Activated CD4-positive, alpha-beta T cell treated with anti-CD3 and anti-CD28 coated beads for 36 hours (primary cell): ENCODE data around the gene SRBD1. TPM values are rescaled to one million over a fixed set of nuclear protein-coding genes. Genes with fewer than 3 reads are reported as not detected.

Experiments used
- ATAC-seq: fragments of 200-7000 bp; cut with Tn5 transposase; one replicate; pipeline ENCODE4 v1.10.0; 2021; ENCODE audit warnings: mild to moderate bottlenecking, moderate library complexity
- CTCF ChIA-PET: fragments of 350-600 bp; sonication (Branson Sonifier 250); formaldehyde crosslinking; loops from one replicate; lab custom pipeline; 2021; ENCODE audit warnings: antibody characterized with exemption; lab: Charles Lee
- POLR2A ChIA-PET: fragments of 350-600 bp; sonication (Branson Sonifier 250); formaldehyde crosslinking; loops from one replicate; lab custom pipeline; 2021; ENCODE audit warnings: antibody characterized with exemption, inconsistent platforms; lab: Charles Lee
- DNase-seq: peaks from one replicate; pipeline ENCODE4 v3.0.0-alpha.2; 2020
- H3K27ac Mint-ChIP-seq: one replicate; pipeline ENCODE4 v1.8.0; 2021; ENCODE audit warnings: mixed read lengths
- H3K27me3 Mint-ChIP-seq: one replicate; pipeline ENCODE4 v1.8.0; 2021; ENCODE audit warnings: mixed read lengths
- H3K36me3 Mint-ChIP-seq: one replicate; pipeline ENCODE4 v1.8.0; 2021; ENCODE audit warnings: low read depth, mixed read lengths
- H3K4me1 Mint-ChIP-seq: one replicate; pipeline ENCODE4 v1.8.0; 2021; ENCODE audit warnings: mixed read lengths
- H3K4me3 Mint-ChIP-seq: one replicate; pipeline ENCODE4 v1.8.0; 2021; ENCODE audit warnings: mild to moderate bottlenecking, moderate library complexity, mixed read lengths
- H3K9me3 Mint-ChIP-seq: one replicate; pipeline ENCODE4 v1.8.0; 2021; ENCODE audit warnings: low read depth, mixed read lengths
- intact Hi-C, 2 experiments: fragments of 100-400 bp; cut with DNase I in 1 of 2; cut with micrococcal nuclease in 1 of 2; formaldehyde crosslinking; loops; one replicate each; pipeline versions ENCODE4 v1.14.2 to v1.15.1; 2022 to 2024; cut with DNase I, micrococcal nuclease
- total RNA-seq, 2 experiments: library from RNA; stranded (reverse); gene quantifications; one replicate each; pipeline ENCODE4 v1.2.3, GENCODE V29; 2021

Gene SRBD1
- total RNA-seq, 2 experiments from 2014 or later = 19.2 to 25.0 TPM

DNA sequence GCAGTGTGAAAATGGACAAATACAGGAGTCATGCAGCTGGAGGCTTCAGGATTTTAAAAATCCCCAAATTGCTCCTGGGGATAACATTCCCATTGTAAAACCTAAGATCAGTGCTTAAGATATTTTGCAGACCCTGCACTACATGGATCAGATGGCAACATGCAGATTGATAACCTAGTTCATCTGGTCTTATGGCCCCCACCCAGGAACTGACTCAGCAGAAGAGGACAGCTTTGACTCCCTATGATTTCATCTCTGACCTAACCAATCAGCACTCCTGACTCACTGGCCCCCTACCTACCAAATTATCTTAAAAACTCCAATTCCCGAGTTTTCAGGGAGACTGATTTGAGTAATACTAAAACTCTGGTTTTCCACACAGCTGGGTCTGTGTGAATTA is 20.0 kb downstream of the SRBD1 start:
- DNase-seq (no peak), ATAC-seq (no peak)
- intact Hi-C loops = no loop called here
- ChIA-PET CTCF (no interaction called here), POLR2A (no interaction called here)
- Mint-ChIP-seq H3K4me3 (no peak overlapping the region), H3K4me1 (peaks cover 17% of the 10 kb centered on the region), H3K27me3 (no peaks in the 10 kb centered on the region), H3K9me3 (no peaks in the 10 kb centered on the region), H3K27ac (peak overlapping the region; percentile 15), H3K36me3 (peaks cover 36% of the 10 kb centered on the region)

DNA sequence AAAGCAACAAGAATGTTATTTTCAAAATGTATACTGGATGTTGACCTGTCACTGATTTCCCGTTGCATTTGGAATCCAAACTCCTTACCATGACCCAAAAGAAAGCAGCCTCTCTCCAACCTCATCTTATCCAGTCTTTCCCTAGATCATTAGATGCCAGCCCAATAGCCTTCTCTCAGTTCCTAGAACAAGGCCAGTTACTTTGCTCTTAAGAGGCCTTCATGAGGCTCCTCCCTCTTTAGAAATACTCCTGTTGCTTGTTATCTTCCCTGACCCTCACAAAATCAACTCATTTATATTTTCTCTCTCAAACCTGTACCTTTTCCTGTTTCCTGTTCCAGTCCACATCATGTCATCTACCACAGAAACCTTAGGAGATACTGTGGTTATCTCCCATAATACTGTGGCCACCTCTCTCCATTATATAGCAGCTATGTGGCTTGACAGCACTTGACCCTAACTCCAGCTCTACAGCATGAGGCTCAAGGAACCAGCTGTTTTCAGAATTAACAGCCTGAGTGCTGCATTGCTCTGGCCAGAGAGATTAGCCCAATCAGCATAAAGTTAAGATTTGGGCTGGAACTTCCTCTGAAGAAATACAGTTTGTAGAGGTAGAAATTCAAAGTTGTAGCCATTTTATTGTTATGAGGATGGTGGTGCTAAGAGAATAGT is 22.8 kb downstream of the SRBD1 start:
- ChIA-PET POLR2A (interaction anchor here (0.6 kb wide), 1 partner anchor 18 kb away, joined by 4 read pairs; no protein-coding TSS in a partner anchor), CTCF (interaction anchor here (1.2 to 1.4 kb wide), 2 partner anchors 66 to 83 kb away, joined by 3 read pairs; no protein-coding TSS in a partner anchor)
- Mint-ChIP-seq H3K9me3 (no peaks in the 10 kb centered on the region), H3K36me3 (peaks cover 24% of the 10 kb centered on the region), H3K4me1 (peaks cover 17% of the 10 kb centered on the region), H3K4me3 (no peak overlapping the region), H3K27ac (no peak overlapping the region), H3K27me3 (no peaks in the 10 kb centered on the region)
- intact Hi-C loops = no loop called here
- ATAC-seq (peak; percentile 9), DNase-seq (no peak)

DNA sequence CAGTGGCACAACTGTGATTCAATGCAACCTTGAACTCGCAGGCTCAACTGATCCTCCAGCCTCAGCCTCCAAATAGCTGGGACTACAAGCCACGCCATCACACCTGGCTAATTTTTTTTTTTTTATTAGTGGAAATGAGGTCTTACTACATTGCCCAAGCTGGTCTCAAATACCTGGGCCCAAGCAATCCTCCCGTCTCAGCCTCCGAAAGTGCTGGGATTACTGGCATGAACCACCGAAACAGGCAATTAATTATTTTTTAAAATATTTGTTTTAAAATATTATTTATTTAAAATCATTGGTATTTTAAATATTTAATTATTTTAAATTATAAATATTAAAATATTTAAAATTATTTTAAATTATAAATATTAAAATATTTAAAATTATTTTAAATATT is 24.5 kb downstream of the SRBD1 start:
- no peak for ATAC-seq
- POLR2A ChIA-PET = no interaction called here

DNA sequence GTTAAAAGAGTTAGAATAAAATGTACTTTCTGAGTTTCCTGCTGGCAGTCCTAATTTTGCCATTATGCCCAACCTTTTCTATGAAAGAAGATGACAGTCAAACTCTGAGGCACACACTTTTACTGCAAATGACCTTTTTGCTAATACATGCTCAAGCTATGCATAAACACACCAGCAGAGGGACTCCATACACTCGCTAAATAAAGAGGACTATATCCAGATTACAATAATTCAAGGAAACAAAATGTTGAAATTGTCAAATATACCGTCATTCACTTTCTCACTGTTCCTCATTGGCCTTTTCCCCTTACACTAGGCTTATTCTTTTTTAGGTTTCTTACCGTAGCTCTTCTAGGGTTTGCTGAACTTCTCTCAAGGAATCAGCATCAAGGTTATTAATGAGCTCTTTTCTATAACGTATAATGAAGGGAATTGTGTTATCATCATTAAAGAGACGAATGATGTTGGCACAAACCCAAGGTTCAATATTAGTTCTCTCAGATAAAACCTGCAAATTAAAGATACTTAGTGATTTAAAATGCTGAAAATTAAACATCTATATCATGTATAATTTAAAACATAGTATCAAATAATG is 25.7 kb downstream of the SRBD1 start:
- intact Hi-C loops = loop anchor here in 1 of 2 experiments (2.0 kb wide), 1 partner anchor 17 kb away; no protein-coding TSS in a partner anchor
- ChIA-PET CTCF (interaction anchor here (1.0 to 1.6 kb wide), 7 partner anchors 8 to 194 kb away, joined by 3 to 7 read pairs (median 3); partner anchors contain the start of gene SRBD1), POLR2A (no interaction called here)
- no peak for DNase-seq
- no peaks in the 10 kb centered on the region for H3K27me3 Mint-ChIP-seq
- H3K9me3 Mint-ChIP-seq = no peaks in the 10 kb centered on the region
- H3K4me1 Mint-ChIP-seq = peaks cover 13% of the 10 kb centered on the region
- ATAC-seq = no peak
- H3K4me3 Mint-ChIP-seq = no peak overlapping the region
- peaks cover 15% of the 10 kb centered on the region for H3K36me3 Mint-ChIP-seq
- no peak overlapping the region for H3K27ac Mint-ChIP-seq

More for the DNA sequence above, 24.5 kb downstream of the SRBD1 start:
- peaks cover 18% of the 10 kb centered on the region for H3K36me3 Mint-ChIP-seq
- no peak overlapping the region for H3K4me3 Mint-ChIP-seq
- H3K27me3 Mint-ChIP-seq = no peaks in the 10 kb centered on the region
- H3K27ac Mint-ChIP-seq = no peak overlapping the region
- H3K4me1 Mint-ChIP-seq = peaks cover 17% of the 10 kb centered on the region
- intact Hi-C loops = no loop called here
- H3K9me3 Mint-ChIP-seq = no peaks in the 10 kb centered on the region
- DNase-seq = no peak
- CTCF ChIA-PET = interaction anchor here (0.6 to 1.2 kb wide), 3 partner anchors 21 to 386 kb away, joined by 3 read pairs; no protein-coding TSS in a partner anchor

DNA sequence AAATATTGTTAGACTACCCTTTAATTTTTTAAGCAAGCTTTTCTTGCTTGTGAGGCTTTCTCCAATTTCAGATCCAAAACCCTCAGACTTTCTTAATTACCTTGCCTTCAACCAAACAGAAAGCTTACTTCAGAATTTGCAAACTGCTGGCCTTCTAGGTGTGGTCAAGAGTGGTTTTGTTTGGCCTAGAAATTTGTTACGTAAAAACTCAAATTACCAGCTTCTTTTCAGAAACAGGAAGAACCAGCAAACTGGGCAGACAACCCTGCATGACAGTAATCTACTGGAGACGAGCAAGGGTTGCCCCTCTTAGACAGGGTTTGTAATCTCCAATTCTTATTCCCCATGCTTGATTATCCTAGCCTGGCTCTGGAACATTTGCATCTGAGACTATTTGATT is 27.1 kb downstream of the SRBD1 start:
- intact Hi-C loops = loop anchor here in 1 of 2 experiments (2.0 kb wide), 1 partner anchor 19 kb away; no protein-coding TSS in a partner anchor
- Mint-ChIP-seq H3K4me3 (no peak overlapping the region), H3K9me3 (no peaks in the 10 kb centered on the region), H3K27ac (no peak overlapping the region), H3K4me1 (peaks cover 10% of the 10 kb centered on the region), H3K36me3 (peaks cover 9% of the 10 kb centered on the region), H3K27me3 (no peaks in the 10 kb centered on the region)
- ATAC-seq = no peak
- DNase-seq = no peak
- CTCF ChIA-PET = interaction anchor here (0.6 to 1.3 kb wide), 4 partner anchors 16 to 517 kb away, joined by 3 to 4 read pairs (median 4); no protein-coding TSS in a partner anchor
- POLR2A ChIA-PET = no interaction called here

DNA sequence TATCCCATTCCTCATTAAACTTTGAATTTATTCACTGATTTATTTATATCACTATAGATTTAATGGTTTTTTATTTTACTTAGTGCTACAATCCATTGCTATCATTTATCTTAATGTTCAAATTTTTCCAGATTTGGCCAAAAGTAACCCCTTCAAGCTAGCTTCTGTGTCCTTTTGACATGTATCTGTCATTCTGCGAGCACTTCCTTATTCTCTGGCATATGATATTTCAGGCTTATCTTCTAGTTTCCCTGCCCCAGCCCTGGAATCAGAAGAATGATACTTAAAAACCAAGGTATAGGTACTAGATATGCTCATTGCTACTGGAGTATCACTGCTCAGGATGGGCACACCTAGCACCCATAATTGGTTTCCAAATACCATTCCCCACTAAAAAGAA is 28.5 kb downstream of the SRBD1 start:
- no peak for DNase-seq
- no peak for ATAC-seq
- no peak overlapping the region for H3K27ac Mint-ChIP-seq
- intact Hi-C loops = no loop called here
- POLR2A ChIA-PET = no interaction called here
- peaks cover 10% of the 10 kb centered on the region for H3K36me3 Mint-ChIP-seq
- CTCF ChIA-PET = no interaction called here
- no peaks in the 10 kb centered on the region for H3K27me3 Mint-ChIP-seq
- no peaks in the 10 kb centered on the region for H3K4me1 Mint-ChIP-seq
- no peak overlapping the region for H3K4me3 Mint-ChIP-seq
- no peaks in the 10 kb centered on the region for H3K9me3 Mint-ChIP-seq

DNA sequence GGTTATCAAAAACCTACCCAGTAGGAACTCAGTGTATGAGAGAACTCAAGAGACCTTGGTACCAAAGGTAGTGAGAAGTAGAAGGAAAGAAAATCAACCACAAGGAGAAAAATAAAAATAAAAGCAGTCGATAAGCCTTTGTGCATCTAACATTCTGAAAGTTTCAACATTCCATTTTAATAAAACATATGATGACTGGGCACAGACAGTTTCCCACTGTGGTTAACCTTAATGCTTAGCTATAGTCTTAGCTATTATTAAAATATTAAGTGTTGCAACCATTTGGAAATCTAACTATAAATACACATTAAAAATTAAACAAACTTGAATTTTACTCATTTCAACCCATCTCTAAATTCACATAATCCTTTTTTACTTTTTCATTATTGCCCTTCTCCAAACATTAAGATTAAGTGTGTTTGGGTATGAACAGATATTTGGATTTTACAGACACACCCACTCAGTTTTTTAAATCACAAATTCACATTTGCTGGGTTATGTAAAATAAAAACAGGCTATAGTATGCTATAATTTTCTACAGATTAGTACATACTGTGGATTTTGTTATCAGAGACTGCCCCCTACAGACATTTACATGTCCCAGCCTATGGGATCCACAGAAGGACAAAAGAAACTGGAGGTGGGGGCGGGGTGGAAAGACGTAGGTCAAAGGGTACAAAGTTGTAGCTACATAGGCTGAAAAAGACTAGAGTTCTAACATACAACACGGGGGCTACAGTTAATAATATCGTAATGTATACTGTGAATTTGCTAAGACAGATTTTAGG is 32.8 kb downstream of the SRBD1 start:
- peak; percentile 86 for ATAC-seq
- Mint-ChIP-seq H3K27ac (no peak overlapping the region), H3K36me3 (peaks cover 12% of the 10 kb centered on the region), H3K4me1 (no peaks in the 10 kb centered on the region), H3K4me3 (no peak overlapping the region), H3K27me3 (no peaks in the 10 kb centered on the region), H3K9me3 (no peaks in the 10 kb centered on the region)
- ChIA-PET CTCF (interaction anchor here (1.1 to 1.9 kb wide), 4 partner anchors 9 to 594 kb away, joined by 3 to 7 read pairs (median 4); no protein-coding TSS in a partner anchor), POLR2A (no interaction called here)
- DNase-seq = peak; percentile 40
- intact Hi-C loops = loop anchor here (1.0 to 5.0 kb wide), 2 partner anchors 596 to 597 kb away; no protein-coding TSS in a partner anchor

DNA sequence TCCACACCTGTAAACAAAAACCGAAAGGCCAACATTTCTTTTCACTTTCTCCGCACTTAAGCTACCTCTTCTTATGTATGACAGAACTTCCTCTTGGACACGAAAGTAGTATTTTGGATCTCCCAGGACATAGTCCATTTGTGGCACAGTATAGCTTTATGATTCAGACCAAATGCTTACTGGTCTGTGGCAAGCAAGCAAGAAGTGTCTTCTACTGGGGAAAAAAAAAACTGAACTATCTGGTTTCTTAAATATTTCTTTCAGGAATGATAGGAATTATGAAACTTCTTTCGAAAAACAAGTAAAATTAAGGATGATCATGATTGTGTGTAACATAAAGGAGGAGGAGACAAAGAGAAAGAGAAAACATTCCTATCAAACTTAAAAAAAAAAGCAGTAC is 33.6 kb downstream of the SRBD1 start:
- Mint-ChIP-seq H3K27ac (no peak overlapping the region), H3K4me3 (no peak overlapping the region), H3K36me3 (peaks cover 13% of the 10 kb centered on the region), H3K4me1 (no peaks in the 10 kb centered on the region), H3K27me3 (no peaks in the 10 kb centered on the region), H3K9me3 (no peaks in the 10 kb centered on the region)
- DNase-seq = no peak
- POLR2A ChIA-PET = no interaction called here
- ATAC-seq = no peak
- intact Hi-C loops = loop anchor here in 1 of 2 experiments (5.0 kb wide), 1 partner anchor 595 kb away; no protein-coding TSS in a partner anchor
- CTCF ChIA-PET = interaction anchor here (1.1 to 1.4 kb wide), 4 partner anchors 8 to 596 kb away, joined by 3 to 7 read pairs (median 4); no protein-coding TSS in a partner anchor

DNA sequence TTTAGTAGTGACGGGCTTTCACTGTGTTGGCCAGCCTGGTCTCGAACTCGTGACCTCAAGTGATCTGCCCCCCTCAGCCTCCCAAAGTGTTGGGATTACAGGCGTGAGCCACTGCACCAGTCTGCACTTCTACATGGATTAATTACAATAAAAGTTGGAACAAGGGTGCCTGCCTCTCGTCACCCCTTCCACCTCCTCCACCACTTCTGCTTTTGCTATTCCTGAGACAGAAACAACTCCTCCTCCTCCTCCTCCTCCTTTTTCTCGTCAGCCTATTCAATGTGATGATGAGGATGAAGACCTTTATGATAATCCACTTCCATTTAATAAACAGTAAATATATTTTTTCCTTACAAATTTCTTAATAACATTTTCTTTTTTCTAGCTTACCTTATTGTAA is 35.2 kb downstream of the SRBD1 start:
- Mint-ChIP-seq H3K36me3 (peaks cover 19% of the 10 kb centered on the region), H3K9me3 (no peaks in the 10 kb centered on the region), H3K4me3 (no peak overlapping the region), H3K4me1 (no peaks in the 10 kb centered on the region), H3K27ac (no peak overlapping the region), H3K27me3 (no peaks in the 10 kb centered on the region)
- ChIA-PET CTCF (interaction anchor here (0.6 to 0.8 kb wide), 3 partner anchors 32 to 206 kb away, joined by 3 to 4 read pairs (median 3); no protein-coding TSS in a partner anchor), POLR2A (no interaction called here)
- ATAC-seq (no peak), DNase-seq (no peak)
- intact Hi-C loops = loop anchor here in 1 of 2 experiments (5.0 kb wide), 1 partner anchor 594 kb away; no protein-coding TSS in a partner anchor

DNA sequence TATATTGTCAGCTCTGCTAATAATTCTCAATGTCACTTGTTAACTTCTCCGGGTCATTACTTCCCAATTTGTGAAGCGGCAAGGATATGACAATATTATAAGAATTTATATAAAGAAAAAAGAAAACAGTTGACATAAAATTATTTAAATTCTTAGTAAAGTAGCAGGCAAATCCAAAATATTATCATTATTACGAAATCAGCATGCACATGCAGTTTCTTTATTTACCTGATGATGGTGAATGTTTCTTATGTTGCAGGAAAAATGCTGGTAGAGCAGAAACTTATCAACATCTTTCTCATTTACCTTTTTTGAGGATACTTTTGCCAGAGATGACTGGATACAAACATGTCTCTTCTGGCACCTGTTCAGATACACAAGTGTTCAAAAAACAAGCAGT is 38.1 kb downstream of the SRBD1 start:
- H3K4me3 Mint-ChIP-seq = no peak overlapping the region
- H3K4me1 Mint-ChIP-seq = peaks cover 6% of the 10 kb centered on the region
- H3K27me3 Mint-ChIP-seq = no peaks in the 10 kb centered on the region
- intact Hi-C loops = no loop called here
- ChIA-PET CTCF (interaction anchor here (1.2 kb wide), 1 partner anchor 40 kb away, joined by 3 read pairs; no protein-coding TSS in a partner anchor), POLR2A (no interaction called here)
- H3K27ac Mint-ChIP-seq = no peak overlapping the region
- no peaks in the 10 kb centered on the region for H3K9me3 Mint-ChIP-seq
- DNase-seq (no peak), ATAC-seq (no peak)
- H3K36me3 Mint-ChIP-seq = peaks cover 29% of the 10 kb centered on the region

DNA sequence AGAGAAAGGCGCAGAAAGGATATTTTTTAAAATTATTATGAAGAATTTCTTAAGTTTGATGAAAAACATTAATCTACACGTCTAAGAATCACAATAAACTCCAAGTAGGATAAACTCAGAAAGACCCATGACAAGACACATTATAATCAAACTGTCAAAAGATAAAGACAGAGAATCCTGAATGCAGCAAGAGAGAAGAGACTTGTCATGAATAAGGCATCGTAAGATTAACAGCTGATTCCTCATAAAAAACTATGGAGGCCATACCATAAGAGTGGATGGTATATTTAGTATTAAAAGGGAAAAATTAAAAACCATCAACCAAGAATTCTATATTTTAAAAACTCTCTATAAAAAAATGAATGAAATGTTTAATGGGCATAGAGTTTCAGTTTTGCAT is 39.1 kb downstream of the SRBD1 start:
- POLR2A ChIA-PET = no interaction called here
- intact Hi-C loops = no loop called here
- CTCF ChIA-PET = no interaction called here
- Mint-ChIP-seq H3K27ac (no peak overlapping the region), H3K9me3 (no peaks in the 10 kb centered on the region), H3K4me3 (no peak overlapping the region), H3K4me1 (peaks cover 12% of the 10 kb centered on the region), H3K27me3 (no peaks in the 10 kb centered on the region), H3K36me3 (peaks cover 26% of the 10 kb centered on the region)
- ATAC-seq (no peak), DNase-seq (no peak)
